OCI-LY3 (cell line): Measurements from ENCODE around the gene CCM2L.

Source experiments
- EZH2phosphoT487 ChIP-seq: fragments of 200-600 bp; shearing (Covaris generic); IDR thresholded peaks from 2 replicates; pipeline ENCODE4 v1.6.1; 2018; ENCODE audit warnings: antibody characterized with exemption, mixed run types, low read depth
- TF ChIP-seq, protein P1 (sequence below): fragments of 200-600, 300-600 bp; sonication (generic); IDR thresholded peaks from 2 replicates; pipeline ENCODE4 v1.5.1; 2014; ENCODE audit warnings: antibody characterized with exemption, low read length, low read depth

DNA sequence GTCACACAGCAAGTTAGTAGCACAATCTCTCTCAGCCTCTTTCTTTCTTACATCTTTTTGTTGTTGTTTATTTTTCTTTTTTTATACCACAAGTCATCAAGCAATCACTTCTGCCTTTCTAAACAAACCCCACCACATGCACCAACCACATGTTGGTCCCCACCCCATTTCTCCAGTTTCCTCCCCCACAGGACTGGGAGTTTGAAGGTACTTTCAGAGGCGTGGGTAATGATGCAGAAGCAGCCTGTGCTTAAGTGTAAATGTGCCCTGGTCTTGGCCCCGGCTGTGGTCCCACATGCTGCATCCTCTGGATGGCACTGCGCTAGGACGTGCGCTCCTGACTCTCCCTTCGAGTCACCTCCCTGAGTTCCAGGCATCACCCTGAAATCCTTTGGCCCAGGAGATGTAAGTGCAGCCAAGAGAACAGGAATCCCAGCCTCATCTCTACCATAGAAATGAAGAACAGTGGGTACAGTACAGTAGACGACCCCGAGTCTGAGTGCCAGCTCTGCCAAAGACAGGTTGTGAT, 47.5 kb downstream of the CCM2L start:
- TF ChIP-seq, protein P1, sequence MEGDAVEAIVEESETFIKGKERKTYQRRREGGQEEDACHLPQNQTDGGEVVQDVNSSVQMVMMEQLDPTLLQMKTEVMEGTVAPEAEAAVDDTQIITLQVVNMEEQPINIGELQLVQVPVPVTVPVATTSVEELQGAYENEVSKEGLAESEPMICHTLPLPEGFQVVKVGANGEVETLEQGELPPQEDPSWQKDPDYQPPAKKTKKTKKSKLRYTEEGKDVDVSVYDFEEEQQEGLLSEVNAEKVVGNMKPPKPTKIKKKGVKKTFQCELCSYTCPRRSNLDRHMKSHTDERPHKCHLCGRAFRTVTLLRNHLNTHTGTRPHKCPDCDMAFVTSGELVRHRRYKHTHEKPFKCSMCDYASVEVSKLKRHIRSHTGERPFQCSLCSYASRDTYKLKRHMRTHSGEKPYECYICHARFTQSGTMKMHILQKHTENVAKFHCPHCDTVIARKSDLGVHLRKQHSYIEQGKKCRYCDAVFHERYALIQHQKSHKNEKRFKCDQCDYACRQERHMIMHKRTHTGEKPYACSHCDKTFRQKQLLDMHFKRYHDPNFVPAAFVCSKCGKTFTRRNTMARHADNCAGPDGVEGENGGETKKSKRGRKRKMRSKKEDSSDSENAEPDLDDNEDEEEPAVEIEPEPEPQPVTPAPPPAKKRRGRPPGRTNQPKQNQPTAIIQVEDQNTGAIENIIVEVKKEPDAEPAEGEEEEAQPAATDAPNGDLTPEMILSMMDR = no peak
- TF ChIP-seq EZH2phosphoT487 = no peak
